Glutamatergic neuron (in vitro differentiated cells): ENCODE measurements around the gene HGFAC. TPM values are rescaled to one million over a fixed set of nuclear protein-coding genes. Genes with fewer than 3 reads are reported as not detected.
A peak's percentile ranks its signal among the peaks of the same experiment; 100 is the strongest.

Source experiments
- DNase-seq: peaks from one replicate; pipeline ENCODE4 v3.0.0; 2022
- H3K27ac Mint-ChIP-seq: one replicate; pipeline ENCODE4 v1.8.0; 2020; ENCODE audit warnings: mild to moderate bottlenecking, mixed read lengths, inconsistent platforms; ENCODE audit not compliant: unreplicated experiment
- H3K27me3 Mint-ChIP-seq: one replicate; pipeline ENCODE4 v1.8.0; 2020; ENCODE audit warnings: mild to moderate bottlenecking, moderate library complexity, mixed read lengths, inconsistent platforms; ENCODE audit not compliant: unreplicated experiment
- H3K36me3 Mint-ChIP-seq: one replicate; pipeline ENCODE4 v1.8.0; 2020; ENCODE audit warnings: mild to moderate bottlenecking, mixed read lengths, inconsistent platforms; ENCODE audit not compliant: unreplicated experiment
- H3K4me1 Mint-ChIP-seq: one replicate; pipeline ENCODE4 v1.8.0; 2020; ENCODE audit warnings: mild to moderate bottlenecking, low read depth, mixed read lengths, inconsistent platforms; ENCODE audit not compliant: unreplicated experiment
- H3K4me3 Mint-ChIP-seq: one replicate; pipeline ENCODE4 v1.8.0; 2020; ENCODE audit warnings: mild to moderate bottlenecking, mixed read lengths, inconsistent platforms; ENCODE audit not compliant: unreplicated experiment
- H3K9me3 Mint-ChIP-seq: one replicate; pipeline ENCODE4 v1.8.0; 2020; ENCODE audit warnings: mild to moderate bottlenecking, moderate library complexity, mixed read lengths, inconsistent platforms; ENCODE audit not compliant: unreplicated experiment
- CTCF ChIP-seq: fragments of 200-600 bp; sonication (generic); IDR thresholded peaks from one replicate; pipeline ENCODE4 v1.5.0; 2021; ENCODE audit not compliant: partially characterized antibody, unreplicated experiment
- long read RNA-seq: library from polyadenylated mRNA; unstranded; transcript quantifications from one replicate; pipeline ENCODE4 v2.0.0, GENCODE V29; 2020; ENCODE audit not compliant: unreplicated experiment
- total RNA-seq: library from RNA; stranded (reverse); fragmentation: NEBNext Ultra II Directional; extraction: Animal tissue kit (Norgen Biotek cat#: 25700); gene quantifications from one replicate; pipeline ENCODE4 v1.2.1, GENCODE V29; 2021; ENCODE audit not compliant: unreplicated experiment

HGFAC gene
- total RNA-seq: 9.4 TPM
- long read RNA-seq: 0 reads

GRCh38 chr4:3441501-3442459, at the start of gene HGFAC:
Gene HGFAC, plus strand, starts transcription at chr4:3441968. Its CDS starts 34 bp downstream, at chr4:3442002.
- Mint-ChIP-seq H3K27ac (no peak within 1 kb of the TSS), H3K9me3 (no peaks in the 10 kb centered on the region), H3K27me3 (no peaks in the 10 kb centered on the region), H3K36me3 (no peaks in the 10 kb centered on the region), H3K4me1 (no peaks in the 10 kb centered on the region), H3K4me3 (no peak within 1 kb of the TSS)
- TF ChIP-seq CTCF: no peak
- DNase-seq: peak; percentile 18

GRCh38 chr4:3392321-3392720, 49.4 kb upstream of the HGFAC start:
- DNase-seq: no peak
- Mint-ChIP-seq H3K9me3 (peaks cover 12% of the 10 kb centered on the region), H3K4me1 (peaks cover 37% of the 10 kb centered on the region), H3K27me3 (peaks cover 14% of the 10 kb centered on the region), H3K4me3 (no peak overlapping the region), H3K36me3 (peaks cover 5% of the 10 kb centered on the region), H3K27ac (no peak overlapping the region)
- no peak for TF ChIP-seq CTCF

GRCh38 chr4:3393171-3393570, 48.6 kb upstream of the HGFAC start:
- Mint-ChIP-seq H3K27ac (no peak overlapping the region), H3K4me1 (peaks cover 28% of the 10 kb centered on the region), H3K36me3 (peaks cover 5% of the 10 kb centered on the region), H3K9me3 (peaks cover 13% of the 10 kb centered on the region), H3K4me3 (no peak overlapping the region), H3K27me3 (peaks cover 14% of the 10 kb centered on the region)
- no peak for TF ChIP-seq CTCF
- no peak for DNase-seq

GRCh38 chr4:3396600-3396999, 45.2 kb upstream of the HGFAC start:
- no peak for TF ChIP-seq CTCF
- Mint-ChIP-seq H3K4me1 (peaks cover 8% of the 10 kb centered on the region), H3K27ac (no peak overlapping the region), H3K36me3 (peaks cover 5% of the 10 kb centered on the region), H3K9me3 (peaks cover 9% of the 10 kb centered on the region), H3K27me3 (peaks cover 9% of the 10 kb centered on the region), H3K4me3 (no peak overlapping the region)
- DNase-seq: no peak

GRCh38 chr4:3397128-3397527, 44.6 kb upstream of the HGFAC start:
- no peak for DNase-seq
- Mint-ChIP-seq H3K4me1 (peaks cover 5% of the 10 kb centered on the region), H3K4me3 (no peak overlapping the region)

More at GRCh38 chr4:3397128-3397527, 44.6 kb upstream of the HGFAC start:
- no peak for TF ChIP-seq CTCF
- H3K27ac Mint-ChIP-seq: no peak overlapping the region
- peaks cover 9% of the 10 kb centered on the region for H3K27me3 Mint-ChIP-seq
- peaks cover 5% of the 10 kb centered on the region for H3K36me3 Mint-ChIP-seq
- peaks cover 9% of the 10 kb centered on the region for H3K9me3 Mint-ChIP-seq
